GM21786 (cell line): ENCODE measurements around the gene MADCAM1.
"Not testable (repeated sequence)": the region's sequence is repeated elsewhere in the genome, so short reads cannot be mapped to it uniquely, and the experiment has no call there.

Experiments used
- ATAC-seq: cut with Tn5 transposase; IDR thresholded peaks from one replicate; pipeline ENCODE4 v1.9.1; 2021; ENCODE audit not compliant: unreplicated experiment

Gene MADCAM1

DNA sequence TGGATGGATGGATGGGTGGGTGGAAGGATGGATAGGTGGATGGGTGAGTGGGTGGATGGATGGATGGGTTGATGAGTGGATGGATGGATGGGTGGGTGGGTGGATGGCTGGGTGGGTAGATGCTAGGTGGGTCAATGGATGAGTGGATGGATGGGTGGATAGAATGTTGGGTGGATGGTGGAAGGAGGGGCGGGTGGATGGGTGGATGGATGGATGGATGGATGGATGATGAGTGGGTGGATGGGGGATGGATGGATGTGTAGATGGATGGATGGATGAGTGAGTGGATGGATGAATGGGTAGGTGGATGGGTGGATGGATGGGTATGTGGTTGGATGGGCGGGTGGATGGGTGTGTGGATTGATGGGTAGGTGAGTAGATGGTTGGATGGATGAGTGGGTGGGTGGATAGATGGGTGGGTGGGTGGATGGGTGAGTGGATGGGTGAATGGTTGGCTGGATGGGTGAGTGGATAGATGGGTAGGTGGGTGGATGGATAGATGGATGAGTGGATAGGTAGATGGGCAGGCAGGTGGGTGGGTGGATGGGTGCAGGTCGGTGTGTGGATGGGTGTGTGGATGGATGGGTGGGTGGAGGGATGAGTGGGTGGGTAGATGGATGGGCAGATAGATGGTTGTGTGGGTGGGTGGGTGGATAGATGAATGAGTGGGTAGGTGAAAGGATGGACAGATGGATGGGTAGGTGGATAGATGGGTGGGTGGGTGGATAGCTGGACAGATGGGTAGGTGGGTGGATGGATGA, 31.1 kb upstream of the MADCAM1 start:
- no peak for ATAC-seq

DNA sequence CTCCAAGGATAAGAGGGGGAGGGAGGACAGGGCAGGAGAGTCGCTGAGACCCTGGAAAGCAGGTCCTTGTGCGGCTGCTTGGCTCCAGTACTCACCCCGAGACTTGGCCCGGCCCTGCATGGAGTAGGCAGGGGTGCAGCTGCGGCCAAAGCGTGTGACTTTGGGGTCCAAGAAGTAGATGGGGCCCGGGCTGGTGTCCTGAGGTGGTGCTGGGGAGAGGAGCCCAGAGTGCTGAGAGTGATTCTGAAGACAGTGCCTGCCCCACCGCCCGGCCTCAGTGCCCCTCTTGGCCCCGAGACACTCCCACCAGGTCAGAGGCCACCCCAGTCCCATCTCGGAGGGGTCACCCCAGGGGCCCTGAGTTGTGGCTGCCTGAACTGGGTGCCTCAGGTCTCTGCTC, 28.7 kb upstream of the MADCAM1 start:
- no peak for ATAC-seq

DNA sequence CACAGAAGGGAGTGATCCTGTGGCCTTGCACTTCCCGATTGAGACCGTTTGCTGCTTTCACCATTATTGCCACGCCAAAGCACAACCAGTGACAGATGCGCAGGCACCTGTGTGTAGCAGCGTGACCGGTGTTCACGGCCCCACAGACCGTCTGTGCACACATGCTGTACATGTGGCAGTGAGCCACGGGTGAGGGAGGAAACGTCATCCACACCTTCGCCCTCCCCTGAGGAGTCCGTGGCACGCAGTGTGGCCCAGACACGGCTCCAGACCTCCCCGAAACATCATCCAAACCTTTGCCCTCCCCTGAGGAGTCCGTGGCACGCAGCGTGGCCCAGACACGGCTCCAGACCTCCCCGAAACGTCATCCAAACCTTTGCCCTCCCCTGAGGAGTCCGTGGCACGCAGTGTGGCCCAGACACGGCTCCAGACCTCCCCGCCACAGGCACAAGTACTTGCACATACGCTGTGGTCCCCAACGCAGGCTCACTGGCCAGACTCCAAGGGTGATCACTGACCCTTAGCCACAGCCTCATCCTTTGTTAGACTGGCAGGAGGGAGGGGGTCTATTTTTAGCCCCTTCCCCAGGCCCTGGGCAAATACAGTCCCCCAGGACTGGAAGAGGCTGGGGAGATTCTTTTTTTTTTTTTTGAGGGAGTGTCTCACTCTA, 27.6 kb upstream of the MADCAM1 start:
- ATAC-seq = no peak

DNA sequence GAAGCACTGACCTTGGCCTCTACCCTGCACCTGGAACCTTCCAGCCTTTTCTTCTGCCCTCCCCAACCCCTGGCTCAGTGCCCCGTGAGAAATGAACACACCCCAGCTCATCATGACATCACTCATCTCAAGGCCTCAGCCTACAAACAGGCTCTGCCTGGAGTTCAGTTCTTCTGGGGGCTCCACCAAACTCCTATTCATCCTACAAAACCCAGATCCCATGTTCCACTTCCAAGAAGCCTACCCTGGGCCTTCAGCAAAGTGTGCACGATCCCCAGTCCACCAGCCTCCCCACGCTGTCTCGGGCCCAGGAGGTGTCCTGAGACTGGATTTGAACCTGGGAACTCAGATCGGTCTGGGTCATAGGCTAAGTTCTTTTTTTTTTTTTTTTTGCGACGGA, 26.5 kb upstream of the MADCAM1 start:
- no peak for ATAC-seq

DNA sequence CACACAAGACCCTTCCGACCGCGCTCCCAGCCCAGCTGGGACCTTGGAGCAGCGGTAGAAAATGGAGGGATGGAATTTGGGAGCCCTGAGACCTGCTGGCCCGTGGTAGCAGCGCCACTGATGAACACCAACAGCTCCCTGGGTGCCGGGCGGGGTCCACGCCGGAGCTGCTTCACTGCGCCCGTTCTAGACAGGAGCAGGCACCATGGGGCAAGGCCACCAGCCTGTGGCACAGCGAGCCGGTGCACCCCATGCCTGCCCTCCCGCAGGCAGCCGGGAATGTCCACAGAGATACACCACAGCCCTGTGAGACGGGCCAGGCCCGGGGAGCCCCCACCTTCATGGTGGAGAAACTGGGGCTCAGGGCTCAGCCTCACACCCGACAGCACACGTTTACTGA, 25.6 kb upstream of the MADCAM1 start:
- ATAC-seq = no peak

DNA sequence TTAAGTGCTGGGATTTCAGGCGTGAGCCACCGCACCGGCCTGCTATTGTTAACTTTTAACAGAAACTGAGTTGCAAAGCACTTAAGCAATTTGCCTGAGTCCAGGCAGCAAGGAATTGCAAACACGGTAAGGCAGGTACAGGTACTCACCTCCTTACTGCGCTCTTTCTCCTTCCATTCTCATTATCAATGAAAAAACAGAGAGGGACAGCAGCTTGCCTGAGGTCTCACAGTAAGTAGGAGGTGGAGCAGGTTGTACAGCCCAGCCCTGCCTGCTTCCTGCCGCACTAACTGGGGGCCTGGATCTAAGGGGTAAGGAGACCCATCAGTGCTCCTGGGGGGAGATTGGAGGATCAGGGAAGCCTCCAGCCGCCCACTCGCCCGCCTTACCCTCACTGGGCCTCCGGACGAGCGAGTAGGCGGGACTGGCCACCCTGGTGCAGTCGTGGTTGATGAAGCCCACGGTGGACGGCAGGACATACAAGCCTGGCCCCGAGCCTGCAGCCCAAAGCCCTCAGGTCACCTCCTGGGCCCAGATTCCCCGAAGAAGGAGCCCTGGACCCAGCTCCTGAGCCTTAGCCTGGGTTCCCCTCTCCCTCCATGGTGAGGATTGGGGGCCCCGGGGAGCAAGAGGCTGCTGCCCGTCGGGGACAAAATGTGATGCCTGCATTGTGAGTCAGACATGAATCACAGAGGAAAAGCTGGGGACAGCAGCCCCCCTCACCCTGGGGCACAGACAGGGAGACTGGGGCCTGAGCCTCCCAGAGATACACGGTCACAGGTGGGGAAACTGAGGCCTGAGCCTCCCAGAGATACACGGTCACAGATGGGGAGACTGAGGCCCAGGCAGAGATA, 24.1 kb upstream of the MADCAM1 start:
- ATAC-seq = no peak

DNA sequence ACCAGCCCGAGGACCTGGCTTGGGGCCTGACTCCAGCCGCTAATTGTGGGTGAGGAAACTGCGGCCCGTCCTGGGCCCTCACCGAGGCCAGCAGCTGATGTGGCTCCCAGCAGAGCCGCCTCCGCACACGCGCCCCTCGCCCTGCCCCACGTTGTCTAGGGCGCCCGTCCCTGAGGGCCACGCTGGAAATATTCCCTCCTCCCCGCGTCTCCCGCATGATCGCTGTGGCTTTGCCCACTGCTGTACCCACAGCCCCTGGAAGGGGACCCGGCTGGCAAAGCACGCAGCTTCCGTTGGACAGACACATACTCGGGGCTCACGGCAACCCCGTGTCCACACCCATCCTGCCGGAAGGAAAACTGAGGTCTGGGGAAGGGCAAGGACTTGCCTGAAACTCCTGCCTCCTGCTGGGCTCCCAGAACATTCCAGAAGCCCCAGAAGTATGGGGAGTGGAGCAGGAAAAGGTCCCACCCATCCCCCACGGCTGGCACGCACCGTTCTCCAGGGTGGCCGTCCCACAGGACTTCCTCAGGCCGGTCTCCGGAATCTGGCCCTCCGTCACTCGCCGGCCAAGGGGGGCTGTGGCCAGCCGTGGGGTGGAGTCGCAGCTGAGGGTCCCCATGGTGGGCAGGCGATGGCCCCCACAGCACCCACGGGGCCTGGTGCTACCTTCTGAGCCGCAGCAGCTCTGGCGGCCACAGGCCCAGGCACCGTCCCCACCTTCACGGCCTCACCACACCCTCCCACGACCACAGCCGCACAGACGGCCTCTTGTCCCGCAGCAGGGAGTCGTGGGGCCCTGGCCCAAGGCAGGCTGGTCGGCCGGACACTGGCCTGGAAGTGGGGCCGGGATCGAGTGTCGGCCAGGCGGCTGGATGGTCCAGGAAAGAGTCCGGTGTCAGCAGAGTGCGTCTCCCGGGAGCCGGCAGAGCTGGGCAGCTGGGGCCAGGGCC, 21.9 kb upstream of the MADCAM1 start:
- ATAC-seq = no peak

DNA sequence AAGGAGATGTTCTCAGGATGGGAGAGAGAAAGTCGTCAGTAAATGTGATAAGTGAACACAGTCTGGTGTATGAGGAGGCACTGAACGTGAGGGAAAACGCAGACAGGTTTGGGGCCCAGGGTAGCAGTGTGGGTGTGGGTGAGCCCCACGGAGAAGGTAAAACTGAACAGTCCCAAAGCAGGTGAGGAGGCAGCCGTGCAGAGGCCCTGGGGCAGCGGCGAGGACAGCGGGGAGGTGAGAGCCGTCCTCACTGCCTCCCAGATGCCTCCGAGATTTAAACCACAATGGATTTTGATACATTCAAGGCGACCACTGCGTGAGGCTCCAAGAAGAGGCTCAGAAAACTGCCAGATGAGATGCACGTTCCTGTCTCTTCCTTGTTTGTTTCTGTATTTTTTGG, 20.9 kb upstream of the MADCAM1 start:
- no peak for ATAC-seq

DNA sequence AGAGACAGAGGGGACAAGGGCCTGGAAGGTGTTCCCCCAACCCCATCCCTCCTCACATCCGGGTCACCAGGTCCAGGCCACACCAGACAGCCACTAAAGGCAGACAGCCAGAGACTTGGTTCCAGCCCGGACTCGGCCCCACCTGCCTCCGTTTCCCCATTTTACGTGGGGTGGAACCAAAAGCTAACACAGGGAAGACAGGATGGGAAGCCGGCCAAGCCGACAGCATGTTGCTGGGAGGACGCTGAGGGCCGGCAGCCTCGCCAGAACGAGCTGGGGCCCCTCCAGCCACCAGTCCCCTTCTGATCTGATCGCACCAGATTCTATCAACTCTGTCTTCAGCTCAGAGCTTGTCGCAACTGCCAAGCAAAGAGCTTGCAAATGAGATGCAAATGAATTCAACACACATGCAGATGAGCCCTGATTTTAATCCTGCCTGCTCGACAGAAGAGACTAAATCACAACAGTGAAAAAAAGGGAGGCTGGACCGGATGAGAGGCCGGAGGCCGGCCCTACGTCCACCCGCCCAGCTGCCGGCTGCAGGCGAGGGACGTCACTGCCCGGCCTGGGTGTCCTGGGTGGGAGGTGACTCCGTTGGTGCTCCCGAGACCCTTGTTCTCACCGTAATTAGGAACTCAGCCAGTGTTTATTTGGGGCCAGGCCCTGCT, 17.9 kb upstream of the MADCAM1 start:
- ATAC-seq = no peak

DNA sequence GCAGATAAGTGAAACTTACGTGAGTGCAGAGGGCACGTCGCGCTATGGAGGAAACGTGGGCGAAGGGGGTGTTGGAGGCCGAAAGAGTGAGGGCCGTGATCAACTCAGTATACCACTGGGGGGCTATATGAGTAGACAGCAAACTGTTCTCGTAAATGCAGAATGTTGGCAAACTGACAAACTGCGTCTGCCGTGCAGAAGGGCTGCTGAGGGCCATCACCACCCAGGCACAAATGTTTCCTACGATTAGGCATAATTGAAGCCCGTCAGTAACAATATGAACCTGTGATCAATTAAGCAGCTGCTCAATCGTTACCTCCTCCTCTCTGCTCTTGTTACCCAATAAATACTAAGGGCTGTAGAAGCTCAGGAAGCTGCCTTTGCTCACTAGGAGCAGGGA, 17.3 kb upstream of the MADCAM1 start:
- no peak for ATAC-seq

DNA sequence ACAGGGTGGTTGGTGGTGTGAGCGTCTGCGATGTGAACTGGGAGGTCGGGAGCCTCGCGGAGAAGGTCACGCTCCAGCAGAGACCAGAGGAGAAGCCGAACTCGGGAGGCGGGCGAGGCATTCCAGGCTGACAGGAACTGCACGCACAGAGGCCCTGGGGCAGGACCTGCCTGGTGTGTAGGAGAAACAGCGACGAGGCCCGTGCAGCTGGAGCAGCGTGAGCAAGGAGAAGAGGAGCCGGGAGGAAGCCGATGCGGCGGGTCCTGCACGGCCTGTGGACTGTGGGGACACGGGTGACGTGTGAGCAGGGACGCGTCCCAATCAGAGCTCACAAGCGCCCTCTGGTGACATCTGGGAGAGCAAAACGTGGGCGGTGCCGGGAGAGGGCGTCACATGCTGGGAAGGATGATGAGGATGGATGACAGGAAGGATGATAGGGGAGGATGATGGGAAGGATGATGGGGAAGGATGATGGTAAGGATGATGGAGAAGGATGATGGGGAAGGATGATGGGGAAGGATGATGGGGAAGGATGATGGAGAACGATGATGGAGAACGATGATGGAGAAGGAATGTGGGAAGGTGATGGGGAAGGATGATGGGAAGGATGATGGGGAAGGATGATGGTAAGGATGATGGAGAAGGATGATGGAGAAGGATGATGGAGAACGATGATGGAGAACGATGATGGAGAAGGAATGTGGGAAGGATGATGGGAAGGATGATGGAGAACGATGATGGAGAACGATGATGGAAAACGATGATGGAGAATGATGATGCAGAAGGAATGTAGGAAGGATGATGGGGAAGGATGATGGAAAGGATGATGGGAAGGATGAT, 16.1 kb upstream of the MADCAM1 start:
- no peak for ATAC-seq

DNA sequence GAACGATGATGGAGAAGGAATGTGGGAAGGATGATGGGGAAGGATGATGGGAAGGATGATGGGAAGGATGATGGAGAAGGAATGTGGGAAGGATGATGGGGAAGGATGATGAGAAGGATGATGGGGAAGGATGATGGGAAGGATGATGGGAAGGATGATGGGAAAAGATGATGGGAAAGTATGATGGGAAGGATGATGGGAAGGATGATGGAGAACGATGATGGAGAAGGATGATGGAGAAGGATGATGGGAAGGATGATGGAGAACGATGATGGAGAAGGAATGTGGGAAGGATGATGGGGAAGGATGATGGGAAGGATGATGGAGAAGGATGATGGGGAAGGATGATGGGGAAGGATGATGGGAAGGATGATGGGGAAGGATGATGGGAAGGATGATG, 15.2 kb upstream of the MADCAM1 start:
- ATAC-seq = not testable (repeated sequence)

DNA sequence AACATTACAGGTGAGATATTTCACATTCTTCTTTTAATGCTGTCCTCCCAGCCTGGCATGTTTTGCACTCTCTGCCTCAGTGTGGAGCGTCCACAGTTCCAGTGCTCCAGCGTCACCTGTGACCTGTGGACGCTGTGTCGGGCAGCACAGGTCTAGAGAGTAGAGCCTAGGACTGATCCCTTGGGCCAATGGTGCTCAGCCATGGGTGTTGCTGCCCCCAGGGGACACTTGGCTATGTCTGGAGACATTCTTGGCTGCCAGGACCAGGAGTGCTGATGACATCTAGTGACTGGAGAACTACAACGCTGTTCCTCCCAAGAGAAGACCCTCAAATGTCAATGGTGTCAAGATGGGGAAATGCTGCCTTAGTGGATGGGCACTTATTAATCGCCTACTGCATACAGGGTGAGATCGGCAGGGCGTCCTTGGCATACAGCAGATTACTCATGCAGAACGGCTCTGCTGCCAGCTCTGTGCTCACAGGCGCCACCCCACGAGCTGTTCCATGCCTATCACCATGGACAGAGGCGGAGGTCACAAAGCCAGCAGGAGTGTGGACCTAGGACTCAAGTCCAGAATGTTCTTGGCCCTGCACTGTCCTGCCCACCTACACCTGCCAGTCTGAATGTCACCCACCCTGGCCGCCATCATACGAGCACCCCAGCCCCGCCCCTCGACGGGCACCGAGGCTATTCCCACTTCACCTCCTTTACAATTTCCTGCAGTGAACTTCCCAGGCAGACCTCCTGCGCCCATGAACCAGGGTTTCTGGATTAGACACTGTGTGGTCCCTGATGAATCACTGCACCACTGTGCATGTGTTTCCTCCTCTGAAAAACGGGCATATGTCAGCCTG, 13.9 kb upstream of the MADCAM1 start:
- ATAC-seq = no peak

DNA sequence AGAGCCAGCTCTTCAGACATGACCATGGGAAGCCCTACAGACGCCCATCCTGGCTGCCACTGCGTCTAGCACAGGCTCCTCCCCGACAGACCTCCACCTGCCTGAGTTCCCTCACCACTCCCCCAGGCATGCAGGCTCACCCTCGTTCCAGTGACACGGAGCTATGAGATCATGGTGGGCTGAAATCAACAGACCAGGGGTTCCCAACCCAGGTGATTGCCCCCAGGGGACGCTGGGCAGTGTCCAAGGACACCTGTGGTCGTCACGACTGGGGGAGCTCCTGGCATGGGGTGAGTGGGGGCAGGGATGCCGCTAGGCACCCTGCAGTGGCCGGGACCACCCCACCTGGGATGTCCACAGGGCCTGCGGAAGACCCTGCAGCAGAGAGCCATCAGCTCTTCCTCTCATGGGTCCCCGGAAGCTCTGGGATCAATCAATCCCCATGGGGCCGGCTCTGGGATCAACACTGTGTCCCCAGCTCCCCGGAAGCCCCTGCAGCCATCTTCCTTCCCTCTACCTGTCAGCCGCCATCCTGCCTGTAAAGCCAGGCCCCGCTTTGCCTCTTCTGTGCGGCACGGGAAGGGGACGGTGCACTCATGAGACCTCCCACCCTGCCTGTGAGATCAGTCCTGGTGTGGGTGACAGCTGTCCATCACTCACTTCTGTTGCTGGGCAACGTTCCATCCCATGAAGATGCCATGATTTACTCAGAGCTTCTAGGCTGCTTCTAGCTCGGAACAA, 12.8 kb upstream of the MADCAM1 start:
- no peak for ATAC-seq

DNA sequence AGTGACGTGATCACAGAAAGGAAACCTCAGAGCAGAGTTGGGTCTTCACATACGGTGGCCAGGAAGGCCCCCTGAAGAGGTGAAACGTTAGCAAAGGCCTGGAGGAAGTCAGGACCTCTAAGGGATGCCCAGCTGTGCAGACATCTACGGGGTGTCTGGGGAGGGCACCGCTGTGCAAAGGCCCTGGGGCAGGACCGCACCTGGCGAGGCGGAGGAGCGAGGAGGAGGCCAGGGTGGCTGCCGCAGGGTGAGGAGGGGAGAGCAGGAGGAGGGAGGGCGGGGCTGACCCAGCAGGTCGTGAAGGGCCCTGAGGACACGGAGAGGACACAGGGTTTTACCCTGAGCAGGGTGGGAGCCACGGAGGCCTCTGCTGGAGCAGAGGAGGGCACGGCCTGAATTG, 11.8 kb upstream of the MADCAM1 start:
- ATAC-seq = no peak

DNA sequence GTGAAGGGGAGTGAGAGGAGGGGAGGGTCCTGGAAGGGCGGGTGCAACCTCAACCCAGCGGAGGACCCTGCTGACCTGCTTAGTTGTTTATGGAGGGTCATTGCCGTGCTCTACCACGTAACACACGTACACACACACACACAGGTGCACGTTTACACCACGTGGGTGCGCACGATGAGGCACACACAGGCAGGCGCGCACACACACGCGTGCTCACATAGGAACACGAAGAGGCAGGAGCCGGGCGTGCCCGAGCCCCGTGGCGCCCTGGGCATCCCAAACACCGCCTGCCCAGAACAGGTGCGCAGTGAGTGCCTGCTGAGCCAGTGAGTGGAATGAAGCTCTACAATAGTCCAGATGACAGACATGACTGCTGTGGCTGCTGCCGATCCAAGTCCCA, 11.2 kb upstream of the MADCAM1 start:
- ATAC-seq = no peak

DNA sequence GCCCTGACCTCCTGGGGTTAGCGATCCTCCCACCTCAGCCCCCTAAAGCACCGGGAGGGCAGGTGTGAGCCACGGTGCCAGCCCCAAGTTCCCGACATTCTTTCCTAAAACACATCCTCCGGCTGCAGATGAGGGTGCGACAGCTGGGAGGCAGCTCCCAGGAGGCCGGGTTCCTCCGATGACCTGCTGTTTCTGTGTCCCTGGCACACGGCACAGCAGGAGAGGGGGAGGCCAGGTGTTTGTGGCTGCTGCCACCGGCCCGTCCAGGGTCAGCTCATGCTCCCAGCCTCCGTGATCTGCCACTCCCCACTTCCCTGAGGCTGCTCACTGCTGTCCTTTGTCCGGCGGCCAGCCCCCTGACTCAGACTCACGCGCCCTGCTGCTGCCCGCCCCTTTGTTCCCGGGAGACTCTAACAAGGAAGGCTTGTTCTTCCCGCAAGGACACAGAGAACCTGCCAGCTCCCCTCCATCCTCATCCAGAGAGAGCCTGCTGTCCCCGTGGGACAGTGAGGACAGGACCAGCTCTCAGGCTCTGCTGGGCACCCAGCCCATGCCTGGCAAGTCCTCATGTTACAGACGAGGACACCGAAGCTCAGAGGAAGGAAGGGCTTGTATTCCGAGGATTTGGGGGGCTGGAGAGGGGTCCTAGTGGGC, 10.6 kb upstream of the MADCAM1 start:
- ATAC-seq = no peak
